ENCODE results near the gene RAB3A.
A peak's percentile ranks its signal among the peaks of the same experiment; 100 is the strongest.
"Not testable (repeated sequence)": the region's sequence is repeated elsewhere in the genome, so short reads cannot be mapped to it uniquely, and the experiment has no call there.

The RAB3A gene

DNA sequence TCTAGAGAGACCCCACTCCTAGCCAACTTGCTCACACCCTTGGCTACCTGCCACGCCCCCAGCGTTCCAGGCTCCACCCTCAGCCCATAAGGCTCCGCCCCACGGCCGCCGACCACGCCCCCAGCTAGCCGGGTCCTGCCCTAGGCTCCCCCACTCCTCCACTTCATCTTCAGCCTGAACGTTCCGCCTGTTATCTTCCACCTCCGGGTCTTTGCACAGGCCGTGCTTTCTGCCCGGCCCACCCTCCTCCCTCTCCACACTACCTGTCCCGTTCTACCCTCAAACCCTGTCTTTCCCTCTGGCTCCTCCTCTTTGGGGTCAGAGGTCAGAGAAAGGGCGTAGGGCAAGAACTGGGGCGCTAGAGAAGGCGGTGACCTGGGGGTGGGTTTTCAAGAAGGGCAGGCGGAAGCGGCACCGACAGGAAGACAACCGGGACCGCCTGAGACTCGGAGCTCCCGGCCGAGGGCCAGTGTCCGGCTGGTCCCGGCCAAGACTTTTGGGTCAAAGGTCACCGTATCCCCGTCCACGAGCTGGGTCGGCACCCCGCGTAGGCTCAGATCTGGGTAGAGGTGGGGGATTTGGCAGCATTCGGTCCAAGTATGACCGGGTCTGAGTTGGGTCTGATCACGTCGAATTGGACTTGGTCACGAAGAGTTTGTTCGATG, 20.1 kb upstream of the RAB3A start:
- peak; percentile 76 for DNase-seq

DNA sequence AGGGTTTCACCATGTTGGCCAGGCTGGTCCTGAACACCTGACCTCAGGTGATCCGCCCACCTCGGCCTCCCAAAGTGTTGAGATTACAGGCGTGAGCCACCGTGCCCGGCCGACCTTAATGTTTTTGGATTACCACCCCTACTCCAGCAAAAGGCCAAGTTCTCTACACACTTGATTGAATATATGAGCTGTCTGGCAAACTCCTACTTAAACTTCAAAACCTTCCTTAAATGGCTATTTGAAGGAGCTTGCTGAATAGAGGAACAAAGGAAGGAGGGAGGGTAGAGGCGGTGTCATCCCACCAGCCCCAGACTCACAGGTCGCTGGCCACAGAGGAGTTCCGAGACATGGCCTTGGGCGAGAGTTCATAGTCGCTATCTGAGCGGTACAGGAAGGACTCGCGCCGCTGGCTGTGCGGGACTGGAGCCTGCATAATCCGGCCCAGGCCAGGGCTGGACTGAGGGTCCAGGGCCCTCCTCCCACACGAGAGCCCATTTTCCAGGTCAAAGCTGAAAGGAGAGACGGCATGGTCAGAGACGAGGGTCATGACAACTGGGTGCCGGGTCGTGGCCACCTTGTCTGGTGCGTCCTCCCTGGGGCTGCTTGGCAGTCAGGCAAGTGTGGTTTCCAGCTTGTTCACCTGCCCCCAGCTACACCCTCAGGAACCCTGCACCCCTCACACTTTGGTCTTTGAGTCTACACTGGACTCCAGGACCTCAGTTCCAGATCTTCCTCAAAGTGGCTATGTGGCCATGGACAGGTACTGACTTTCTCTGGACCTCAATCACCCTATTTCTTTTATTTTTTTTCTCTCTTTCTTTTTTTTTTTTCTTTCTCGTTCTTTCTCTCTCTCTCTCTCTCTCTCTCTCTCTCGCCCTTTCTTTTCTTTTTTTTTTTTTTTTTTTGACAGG, 18.2 kb upstream of the RAB3A start:
- no peak for DNase-seq

DNA sequence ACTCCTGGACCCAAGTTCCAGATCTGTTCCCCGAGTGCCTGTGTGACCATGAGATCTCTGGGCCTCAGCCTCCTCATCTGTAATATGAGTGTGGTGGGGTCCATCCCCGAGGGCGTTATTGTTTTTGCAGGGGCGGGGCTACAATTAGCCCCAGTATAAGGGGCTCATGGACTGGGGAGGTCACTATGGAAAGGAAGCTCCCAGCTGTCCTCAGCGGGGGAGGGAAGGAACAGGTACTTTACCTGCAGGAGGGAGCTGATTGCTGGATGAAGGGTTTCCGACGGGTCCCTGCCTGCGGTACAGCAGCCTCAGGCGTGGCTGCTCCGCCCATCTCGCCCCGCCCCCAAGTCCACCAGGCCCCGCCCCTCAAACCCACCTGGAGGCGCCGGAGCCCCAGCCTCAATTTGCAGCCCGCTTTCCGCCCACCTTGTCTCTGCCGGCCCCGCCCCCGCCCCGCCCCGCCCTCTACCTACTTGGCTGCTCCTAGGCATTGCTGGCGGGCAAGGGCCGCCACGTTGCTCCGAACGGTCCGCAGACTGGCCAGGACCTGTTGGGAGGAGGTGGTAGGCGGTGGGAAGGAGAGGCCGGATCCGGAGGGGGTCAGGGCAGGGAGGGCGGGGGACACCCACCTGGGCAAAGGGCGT, 16.9 kb upstream of the RAB3A start:
- no peak for DNase-seq

DNA sequence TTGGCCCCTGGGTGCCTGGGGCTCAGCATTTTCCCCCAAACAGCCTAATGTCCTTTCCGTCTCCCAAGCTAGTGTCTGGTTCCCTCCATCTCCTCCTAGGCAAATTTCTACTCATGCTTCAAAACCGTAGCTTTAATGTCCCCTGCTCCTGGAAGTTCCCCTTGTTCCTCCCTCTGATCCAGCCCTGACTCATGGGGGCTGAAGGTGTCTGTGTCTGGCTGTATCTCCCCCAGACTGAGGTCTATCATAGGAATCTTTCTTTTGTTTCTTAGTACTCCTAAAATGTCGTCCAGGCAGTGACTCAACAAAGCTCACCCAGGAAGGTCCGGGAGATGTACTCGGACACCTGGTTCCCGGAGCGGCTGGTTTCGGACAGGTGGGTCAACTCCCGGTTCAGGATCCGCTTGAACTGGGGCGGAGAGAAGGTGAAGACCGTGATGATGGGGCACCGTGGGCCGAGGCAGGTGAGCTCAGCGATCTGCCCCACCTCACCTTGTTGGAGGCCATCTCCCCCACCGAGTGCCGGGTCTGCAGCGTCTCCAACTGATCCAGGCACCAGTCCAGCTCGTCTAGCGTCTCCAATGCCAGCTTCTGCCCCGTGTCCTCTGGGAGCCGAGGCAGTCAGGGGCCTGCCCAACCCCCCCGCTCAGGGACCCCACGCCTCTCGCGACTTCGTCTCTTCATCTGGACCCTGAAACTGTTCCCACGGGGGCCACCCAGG, 16.2 kb upstream of the RAB3A start:
- no peak for DNase-seq

DNA sequence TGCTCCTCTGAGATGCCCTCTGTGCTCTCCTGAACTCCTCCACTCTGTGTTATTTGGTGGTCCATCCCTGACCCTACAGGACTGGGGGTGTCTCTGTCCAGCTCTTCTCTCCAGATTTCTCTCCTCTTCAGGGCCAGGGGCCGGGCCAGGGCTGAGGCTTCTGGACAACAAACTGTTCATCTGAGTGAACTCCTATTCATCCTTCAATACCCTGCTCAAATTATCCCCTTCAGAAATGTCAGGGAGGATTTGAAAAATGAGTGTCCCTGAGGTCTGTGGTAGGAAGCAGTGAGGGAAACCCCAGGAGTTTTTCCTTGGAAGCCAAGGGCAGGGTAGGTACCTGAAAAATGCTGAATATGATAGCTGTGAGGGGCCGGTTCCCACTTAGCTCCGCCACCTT, 14.8 kb upstream of the RAB3A start:
- DNase-seq: no peak

DNA sequence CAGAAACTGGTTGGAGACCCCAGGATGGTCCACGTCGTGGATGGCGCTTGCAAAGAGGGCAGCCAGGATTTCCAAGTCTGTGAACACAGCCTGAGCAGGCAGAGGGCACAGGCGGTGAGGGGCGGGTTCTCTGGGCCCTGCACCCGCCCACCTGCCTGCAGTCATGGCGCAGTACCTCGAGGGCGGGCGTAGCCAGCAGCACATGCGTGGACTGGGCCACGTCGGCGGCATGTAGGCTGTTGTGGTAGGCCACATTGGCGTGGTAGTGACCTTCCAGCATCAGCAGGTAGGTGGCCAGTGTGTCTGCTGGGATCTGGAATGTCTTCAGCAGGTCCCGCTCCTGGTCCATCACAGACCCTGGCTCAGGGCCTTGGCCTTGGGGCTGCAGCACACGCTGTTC, 14.3 kb upstream of the RAB3A start:
- no peak for DNase-seq

DNA sequence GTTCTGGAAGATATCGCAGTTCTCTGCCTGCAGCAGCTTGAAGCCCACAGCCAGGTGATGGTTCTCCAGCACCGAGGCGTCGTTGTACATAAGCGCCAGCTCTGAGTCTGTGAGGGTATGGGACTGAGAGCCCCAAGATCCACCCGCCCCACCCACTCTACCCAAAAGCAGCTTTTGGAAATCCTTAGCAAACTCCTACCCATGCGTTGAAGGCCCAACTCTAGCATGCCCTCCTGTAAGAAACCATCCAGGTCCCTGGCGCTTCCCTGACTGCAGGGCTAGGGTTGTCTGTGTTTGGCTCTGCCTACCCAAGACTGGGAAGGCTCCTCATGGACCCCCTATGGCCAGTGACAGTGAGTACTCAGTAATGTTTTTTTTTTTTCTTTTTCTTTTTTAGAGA, 12.9 kb upstream of the RAB3A start:
- DNase-seq: no peak

DNA sequence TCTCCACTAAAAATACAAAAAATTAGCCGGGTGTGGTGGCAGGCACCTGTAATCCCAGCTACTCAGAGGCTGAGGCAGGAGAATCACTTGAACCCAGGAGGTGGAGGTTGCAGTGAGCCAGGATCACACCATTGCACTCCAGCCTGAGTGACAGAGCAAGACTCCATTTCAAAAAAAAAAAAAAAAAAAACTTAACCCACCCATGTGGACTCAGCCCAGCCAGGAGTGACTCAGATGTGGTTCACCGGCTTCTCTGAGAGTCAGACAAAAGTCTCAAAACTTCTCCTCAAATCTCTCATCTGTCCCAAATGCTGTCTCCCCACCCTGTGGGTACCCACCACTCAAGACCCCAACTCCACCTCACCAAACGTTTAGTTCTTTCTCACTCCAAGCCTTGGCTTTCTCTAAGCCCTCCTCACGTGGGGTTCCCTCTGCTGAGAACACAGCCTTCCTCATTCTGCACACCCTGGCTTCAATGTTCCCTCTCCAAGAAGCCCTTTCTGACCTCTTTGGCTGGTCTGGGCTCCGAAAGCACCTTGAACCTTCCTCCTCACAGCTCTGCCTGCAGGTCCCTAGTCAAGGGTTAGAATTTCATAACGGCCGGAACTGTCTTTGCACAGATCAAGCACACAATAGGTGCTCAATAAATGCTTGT, 11.1 kb upstream of the RAB3A start:
- DNase-seq: no peak

DNA sequence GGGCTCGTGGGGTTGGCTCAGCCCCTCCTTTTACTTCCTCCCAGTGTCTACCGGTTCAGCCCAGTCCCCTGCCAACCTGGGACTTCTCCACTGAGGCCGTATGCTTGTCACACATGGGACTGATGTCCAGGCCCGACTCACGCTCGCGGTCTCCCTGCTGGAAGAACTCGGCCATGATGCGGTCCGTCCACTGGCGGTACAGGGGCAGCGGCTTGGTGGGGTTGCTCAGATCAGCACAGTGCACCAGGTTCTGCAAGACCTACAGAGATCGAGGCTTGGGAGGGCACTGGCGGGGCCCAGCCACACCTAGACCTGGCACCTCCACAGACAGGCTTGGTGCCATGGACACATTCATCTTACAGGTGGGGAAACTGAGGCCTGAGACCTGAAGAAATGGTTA, 7.8 kb upstream of the RAB3A start:
- no peak for DNase-seq

DNA sequence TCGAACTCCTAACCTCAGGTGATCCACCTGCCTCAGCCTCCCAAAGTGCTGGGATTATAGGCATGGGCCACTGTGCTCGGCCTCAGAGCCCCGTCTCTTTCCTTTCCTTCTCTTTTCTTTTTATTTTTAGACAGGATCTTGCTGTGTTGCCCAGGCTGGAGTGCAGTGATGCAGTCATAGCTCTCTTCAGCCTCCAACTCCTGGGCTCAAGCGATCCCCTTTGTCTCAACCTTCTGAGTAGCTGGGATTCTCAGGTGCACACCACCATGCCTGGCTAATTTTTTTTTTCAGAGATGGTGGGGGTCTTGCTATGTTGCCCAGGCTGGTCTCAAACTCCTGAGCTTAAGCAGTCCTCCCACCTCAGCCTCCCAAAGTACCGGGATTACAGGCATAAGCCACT, 6.1 kb upstream of the RAB3A start:
- DNase-seq: not testable (repeated sequence)

DNA sequence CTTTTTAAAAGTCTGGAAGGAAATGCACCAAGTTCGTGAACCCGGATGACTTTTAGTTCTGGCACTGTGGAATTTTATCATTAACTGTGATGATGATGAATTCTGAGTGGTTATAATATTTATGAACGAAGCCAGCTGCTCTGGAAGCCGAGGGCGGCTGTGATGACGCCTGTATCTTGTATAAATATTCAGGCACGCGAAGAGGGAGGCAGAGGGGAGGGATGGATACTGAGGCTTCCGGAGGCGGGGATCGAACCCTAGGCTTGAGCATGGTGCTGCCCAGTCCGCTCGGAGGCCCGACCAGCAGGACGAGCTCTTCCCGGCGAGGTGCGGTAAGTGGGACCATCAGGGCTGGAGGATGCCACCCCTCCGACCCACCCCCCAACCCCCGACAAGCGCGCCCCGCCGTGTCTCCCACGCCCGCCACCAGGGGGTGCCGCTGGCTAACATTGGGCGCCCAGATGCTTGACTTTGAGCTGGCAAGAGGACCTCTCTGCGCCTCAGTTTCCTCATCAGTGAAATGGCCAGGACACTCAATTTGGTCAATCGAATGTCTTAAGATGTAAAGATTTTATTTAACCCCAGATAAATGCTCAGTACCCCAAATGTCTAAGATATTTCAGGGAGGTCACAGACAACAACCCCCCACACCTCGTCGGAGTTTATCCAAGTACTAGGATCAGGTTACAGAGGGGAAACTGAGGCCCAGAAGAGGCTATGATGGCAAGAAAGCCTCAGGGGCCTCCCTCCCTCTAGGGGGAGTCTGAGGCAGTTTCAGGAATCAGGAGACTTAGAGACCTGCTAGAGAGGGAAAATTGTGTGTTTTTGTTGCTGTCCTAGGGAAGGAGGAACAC, 4.5 kb upstream of the RAB3A start:
- peak; percentile 61 for DNase-seq

DNA sequence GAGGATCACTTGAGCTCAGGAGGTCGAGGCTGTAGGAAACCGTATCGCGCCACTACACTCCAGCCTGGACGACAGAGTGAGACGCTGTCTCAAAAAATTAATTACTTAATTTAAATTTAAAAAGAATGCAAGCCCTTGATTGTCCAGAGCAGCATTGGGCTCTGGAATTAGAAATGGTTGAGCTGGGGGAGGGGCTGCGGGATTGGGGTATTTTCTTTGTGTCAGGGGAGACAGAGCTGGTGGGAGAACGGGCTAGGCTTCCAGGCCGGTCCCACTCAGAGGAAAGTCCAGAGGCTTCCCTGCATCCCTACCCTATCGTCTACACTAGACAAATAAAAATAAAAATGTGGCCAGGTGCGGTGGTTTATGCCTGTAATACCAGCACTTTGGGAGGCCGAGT, 2.2 kb upstream of the RAB3A start:
- DNase-seq: no peak

DNA sequence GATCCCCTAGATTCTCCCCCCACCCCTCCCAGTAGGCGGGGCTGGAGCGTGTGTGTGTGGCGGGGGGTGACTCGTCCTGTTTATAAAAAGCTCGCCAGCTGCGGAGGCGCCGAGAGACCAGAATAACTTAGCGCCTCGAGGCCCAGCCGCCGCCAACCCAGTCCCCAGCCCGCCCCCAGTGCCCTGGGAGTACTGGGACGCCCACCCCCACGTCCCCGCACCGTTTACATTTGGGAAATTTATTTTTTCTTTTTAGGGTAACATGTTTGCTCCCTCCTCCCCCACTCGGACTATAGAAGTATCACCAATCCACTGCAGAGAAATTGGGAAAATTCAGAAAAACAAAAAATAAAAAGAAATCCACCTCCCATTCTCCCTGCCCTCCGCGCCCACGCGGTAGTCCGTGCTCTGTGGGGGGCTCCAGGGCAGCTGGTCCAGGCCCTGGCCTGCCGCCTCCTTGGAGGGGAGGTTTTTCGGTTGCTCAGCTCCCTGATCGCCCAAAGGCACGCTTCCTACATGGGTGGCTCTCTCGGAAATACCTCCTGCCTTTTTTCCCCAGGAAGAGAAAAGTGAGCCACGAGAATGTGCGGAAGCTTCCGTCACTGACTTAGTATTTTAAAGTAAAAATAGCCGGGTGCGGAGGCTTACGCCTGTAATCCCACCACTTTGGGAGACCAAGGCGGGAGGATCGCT, 1.5 kb upstream of the RAB3A start:
- peak; percentile 80 for DNase-seq

DNA sequence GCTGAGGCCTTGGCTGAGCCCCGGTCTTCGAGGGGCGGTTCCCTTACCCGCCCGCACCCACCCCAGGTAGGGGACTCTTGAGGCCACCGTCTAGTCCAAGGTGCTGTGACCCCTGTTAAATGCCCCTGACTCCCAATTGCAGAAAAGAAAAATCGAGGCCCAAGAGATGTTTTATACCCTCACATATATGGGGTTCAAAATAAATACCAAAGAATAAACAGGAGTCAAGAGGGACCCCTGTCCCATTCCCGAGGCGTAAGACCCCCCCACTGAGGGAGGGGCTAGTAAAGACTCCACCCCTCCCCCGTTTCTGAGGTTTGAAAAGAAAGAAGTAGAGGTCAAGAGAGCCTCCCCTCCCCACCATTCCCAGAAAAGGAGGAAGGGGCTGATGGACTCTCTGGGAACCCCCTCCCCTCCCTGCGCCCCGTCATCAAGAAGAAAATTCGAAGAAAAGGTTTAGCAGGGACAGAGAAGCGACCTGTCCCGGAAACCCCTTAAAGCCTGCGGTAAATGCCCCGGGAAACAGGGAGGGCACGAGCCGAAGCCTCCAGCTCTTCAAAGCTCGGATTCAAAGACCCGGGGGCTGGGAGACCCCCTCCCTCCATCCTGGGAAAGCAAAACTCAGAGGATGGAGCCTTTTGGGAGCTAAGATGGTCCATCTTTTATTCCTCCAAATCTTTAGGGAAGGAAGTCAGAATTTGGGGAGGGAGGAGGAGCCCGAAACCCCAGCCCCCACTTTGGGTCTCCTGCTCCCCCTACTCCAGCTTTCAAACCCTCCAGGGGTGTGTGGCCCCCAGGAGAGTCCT, 755 bp upstream of the RAB3A start:
- DNase-seq: no peak

DNA sequence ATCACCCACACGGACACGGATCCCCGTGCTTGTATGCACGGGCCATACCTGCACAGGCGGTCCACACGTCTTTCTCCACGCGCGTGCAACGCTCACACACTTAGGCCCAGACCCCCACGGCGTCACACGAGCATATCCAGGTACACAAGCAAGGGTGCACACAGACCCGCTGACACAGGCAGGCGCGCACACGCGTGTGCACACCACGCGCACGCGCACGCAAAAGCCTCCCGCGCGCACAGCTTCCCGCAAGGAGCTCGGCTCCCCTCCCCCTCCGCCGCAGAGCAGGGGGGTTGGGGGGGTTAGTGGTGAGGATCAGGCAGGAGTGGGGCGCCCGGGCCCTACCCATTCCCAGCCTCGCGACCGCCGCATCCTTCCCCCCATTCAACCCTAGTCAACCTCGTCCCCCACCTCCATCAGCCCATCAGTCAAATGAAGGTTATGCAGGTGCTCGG, 407 bp downstream of the RAB3A start:
- peak; percentile 49 for DNase-seq

DNA sequence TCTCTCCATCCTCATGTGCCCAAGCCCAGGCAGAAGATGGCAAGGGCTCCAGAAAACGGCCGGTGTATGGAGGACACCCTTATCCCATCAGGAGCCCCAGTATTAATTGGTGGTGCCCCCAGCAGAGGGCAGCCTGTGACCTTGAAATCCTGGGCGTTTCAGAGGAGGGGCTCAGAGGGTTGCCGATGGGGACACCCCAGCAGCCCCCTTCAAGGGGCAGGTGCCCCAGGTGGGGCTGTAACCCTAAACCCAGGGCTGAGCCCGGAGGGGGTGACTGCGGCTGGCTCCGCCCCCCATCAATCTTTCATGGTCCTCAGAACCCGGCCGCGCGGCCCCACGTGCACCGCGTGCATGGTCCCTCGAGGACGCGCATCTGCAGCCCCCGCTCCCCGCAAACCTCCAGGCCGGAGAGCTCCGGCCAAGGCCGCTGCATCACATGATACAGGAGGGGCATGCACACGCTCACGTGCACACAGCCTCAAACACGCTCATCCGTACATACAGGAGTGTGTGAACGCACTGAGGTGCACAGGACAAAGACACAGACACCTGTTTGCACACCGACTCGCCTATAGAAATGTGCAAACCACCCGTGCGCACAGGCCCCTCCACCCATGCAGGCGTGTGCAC, 949 bp downstream of the RAB3A start:
- DNase-seq: peak; percentile 56

DNA sequence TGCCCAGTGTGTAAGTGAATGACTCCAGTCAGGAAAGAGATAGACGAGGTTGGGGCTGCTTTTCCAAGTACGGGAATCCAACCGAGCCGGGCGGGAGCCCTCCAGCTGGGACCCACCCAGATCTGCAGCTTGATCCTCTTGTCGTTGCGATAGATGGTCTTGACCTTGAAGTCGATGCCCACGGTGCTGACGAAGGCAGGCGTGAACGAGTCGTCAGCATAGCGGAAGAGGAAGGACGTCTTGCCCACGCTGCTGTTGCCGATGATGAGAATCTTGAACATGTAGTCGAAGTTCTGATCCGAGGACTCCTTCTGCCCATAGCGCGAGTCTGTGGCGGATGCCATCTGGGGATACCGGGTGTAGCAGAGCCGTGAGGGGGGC, 1.5 kb downstream of the RAB3A start:
- DNase-seq: no peak

DNA sequence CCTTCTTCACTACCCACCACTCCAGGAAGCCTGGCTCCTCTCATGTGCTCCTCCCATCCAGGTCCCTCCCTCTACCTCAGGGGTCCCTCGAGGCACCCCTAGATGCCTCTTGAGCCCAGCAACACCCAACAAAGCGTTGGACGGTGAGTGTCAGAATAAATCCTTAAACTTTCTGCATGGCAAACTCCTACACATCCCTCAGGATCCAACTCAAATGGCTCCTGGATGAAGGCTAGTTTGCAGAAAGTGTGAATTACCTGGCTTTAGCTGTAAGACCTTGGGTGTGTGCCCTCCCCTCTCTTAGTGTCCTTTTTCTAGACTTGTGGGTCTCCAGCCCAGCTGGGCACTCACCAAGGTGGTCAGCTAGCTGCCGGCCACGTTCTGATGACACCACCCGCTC, 5.5 kb downstream of the RAB3A start:
- DNase-seq: no peak

DNA sequence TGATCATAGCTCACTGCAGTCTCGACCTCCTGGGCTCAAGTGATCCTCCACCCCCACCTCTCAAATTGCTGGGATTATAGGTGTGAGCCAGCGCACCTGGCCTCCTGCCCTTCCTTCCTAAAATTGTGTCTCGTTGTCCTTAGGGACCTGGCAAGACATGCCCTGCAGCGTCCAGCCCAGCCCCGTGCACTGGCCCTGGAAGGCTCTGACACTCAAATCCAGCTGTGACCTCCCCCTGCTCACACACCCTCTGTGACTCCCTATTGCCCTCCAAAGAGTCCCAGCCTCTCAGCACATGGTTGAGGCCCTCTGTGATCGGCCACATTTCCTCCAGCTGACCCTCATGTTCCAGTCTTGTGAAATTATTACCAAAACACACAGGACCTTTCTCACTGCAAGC, 5.9 kb downstream of the RAB3A start:
- DNase-seq: no peak

DNA sequence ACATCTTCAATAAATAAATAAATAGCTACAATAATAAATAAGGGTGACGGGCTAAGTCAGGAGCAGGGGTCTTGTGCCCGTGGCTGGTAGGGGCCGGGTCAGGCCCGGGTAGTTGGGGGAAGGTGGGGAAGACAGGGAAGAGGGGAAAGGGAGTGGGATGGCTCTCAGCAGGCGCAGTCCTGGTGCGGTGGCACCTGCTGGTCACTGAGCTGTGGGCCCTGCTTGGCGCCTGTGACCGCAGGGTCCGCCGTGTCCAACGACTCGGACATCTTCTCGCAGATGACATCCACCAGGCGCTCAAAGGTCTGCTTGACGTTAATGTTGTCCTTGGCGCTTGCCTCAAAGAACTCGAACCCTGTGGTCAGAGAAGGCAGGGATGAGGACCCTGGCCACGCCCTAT, 6.5 kb downstream of the RAB3A start:
- DNase-seq: no peak

Measured in hematopoietic multipotent progenitor cell treated with erythropoietin and hydrocortisone succinate and interleukin-3 and kit ligand, for 4 days (in vitro differentiated cells).